Left lung (tissue), 10 donors: ENCODE measurements around the gene ZFR2. TPM values are rescaled to one million over a fixed set of nuclear protein-coding genes. Genes with fewer than 3 reads are reported as not detected.
"Not testable (repeated sequence)": the region's sequence is repeated elsewhere in the genome, so short reads cannot be mapped to it uniquely, and the experiment has no call there.

ENCODE experiments used
- ATAC-seq: fragments of 200-7000 bp; cut with Tn5 transposase; one replicate; pipeline ENCODE4 v1.9.1; 2020; ENCODE audit warnings: moderate library complexity
- DNase-seq, 4 donors: peaks; one replicate each; pipeline ENCODE4 v3.0.0-alpha.2; 2013 to 2020
- H3K27ac ChIP-seq, 2 donors: fragments of 200-600 bp; sonication (generic) in 1 of 2; one replicate each; pipeline versions ENCODE4 v1.5.0 to v1.8.0; 2020 to 2021
- H3K27me3 ChIP-seq, 2 donors: fragments of 200-600 bp; sonication (generic) in 1 of 2; one replicate each; pipeline versions ENCODE4 v1.5.0 to v1.8.0; 2020 to 2021
- H3K36me3 ChIP-seq, 2 donors: fragments of 200-600 bp; sonication (generic) in 1 of 2; one replicate each; pipeline versions ENCODE4 v1.5.0 to v1.8.0; 2020 to 2021
- H3K4me1 ChIP-seq, 2 donors: fragments of 200-600 bp; one replicate each; pipeline ENCODE4 v1.8.0; 2021
- H3K4me3 ChIP-seq, 2 donors: fragments of 200-600 bp; sonication (generic) in 1 of 2; one replicate each; pipeline versions ENCODE4 v1.5.0 to v1.8.0; 2020 to 2021; ENCODE audit warnings: mild to moderate bottlenecking in 1 of 2
- H3K9me3 ChIP-seq, 2 donors: fragments of 200-600 bp; sonication (generic) in 1 of 2; one replicate each; pipeline versions ENCODE4 v1.5.0 to v1.8.0; 2020 to 2021
- CTCF ChIP-seq, 2 donors: fragments of 200-600 bp; sonication (generic) in 1 of 2; IDR thresholded peaks; one replicate each; pipeline versions ENCODE4 v1.5.0 to v1.8.0; 2021; ENCODE audit warnings: antibody characterized with exemption in 2 of 2
- intact Hi-C, 2 donors: fragments of 100-400 bp; cut with DNase I; formaldehyde crosslinking; loops; one replicate each; pipeline versions ENCODE4 v1.11.2 to v1.14.2; 2022
- polyA plus RNA-seq, 6 donors: library from polyadenylated mRNA; unstranded; fragments of 120-200 nt; gene quantifications; one replicate each; pipeline ENCODE4 v1.2.1, GENCODE V29; 2013; ENCODE audit not compliant: insufficient read length in 6 of 6
- total RNA-seq, 2 donors: library from RNA; stranded (reverse); fragmentation: NEBNext Ultra II Directional; extraction: Animal tissue kit (Norgen Biotek cat#: 25700); gene quantifications; one replicate each; pipeline ENCODE4 v1.2.1, GENCODE V29; 2021
- donor health status: DM: no; HTN: yes; CAD: no.
- donor health status: DM: no; HTN: no; CAD: no.

The ZFR2 gene
- total and polyA plus RNA-seq, 8 donors = 0.18 to 0.99 (median 0.51) TPM

GRCh38 chr19:3880471-3881271 is 11.8 kb upstream of the ZFR2 start, which contains the start of gene ATCAY:
Gene ATCAY (plus strand): TSS chr19:3880685. CDS start chr19:3885768, 5,083 bp downstream.
- TF ChIP-seq CTCF (IDR thresholded peaks at IDR 0.05) = no peak
- Histone ChIP-seq H3K4me1 (no peaks in the 10 kb centered on the region), H3K27me3 (peaks cover 23 to 93% of the 10 kb centered on the region in 2 donors), H3K36me3 (no peaks in the 10 kb centered on the region), H3K4me3 (no peak within 1 kb of the TSS), H3K9me3 (no peaks in the 10 kb centered on the region), H3K27ac (no peak within 1 kb of the TSS)
- intact Hi-C loops = no loop called here
- ATAC-seq (no peak), DNase-seq (no peak)

GRCh38 chr19:3879656-3880055 is 10.8 kb upstream of the ZFR2 start:
- Histone ChIP-seq H3K27me3 (peaks cover 23 to 95% of the 10 kb centered on the region in 2 donors), H3K27ac (no peak overlapping the region), H3K9me3 (no peaks in the 10 kb centered on the region), H3K4me3 (no peak overlapping the region), H3K36me3 (no peaks in the 10 kb centered on the region), H3K4me1 (no peaks in the 10 kb centered on the region)
- no peak for DNase-seq
- intact Hi-C loops = no loop called here
- TF ChIP-seq CTCF (IDR thresholded peaks at IDR 0.05) = no peak
- no peak for ATAC-seq

- intact Hi-C loops, H3K27ac ChIP-seq, ATAC-seq, H3K4me3 ChIP-seq, H3K36me3 ChIP-seq, H3K4me1 ChIP-seq, DNase-seq, H3K9me3 ChIP-seq: not testable (repeated sequence)
- peaks cover 8 to 88% of the 10 kb centered on the region in 2 donors for H3K27me3 ChIP-seq
Observed at GRCh38 chr19:3874695-3875094, 5.9 kb upstream of the ZFR2 start.

GRCh38 chr19:3873151-3873550 is 4.3 kb upstream of the ZFR2 start:
- intact Hi-C loops = no loop called here
- H3K27me3 ChIP-seq = peaks cover 17 to 88% of the 10 kb centered on the region in 2 donors
- TF ChIP-seq CTCF (IDR thresholded peaks at IDR 0.05) = no peak
- no peaks in the 10 kb centered on the region for H3K4me1 ChIP-seq
- no peak for ATAC-seq
- H3K9me3 ChIP-seq = no peaks in the 10 kb centered on the region
- DNase-seq = no peak
- no peaks in the 10 kb centered on the region for H3K36me3 ChIP-seq
- H3K4me3 ChIP-seq = no peak overlapping the region
- H3K27ac ChIP-seq = no peak overlapping the region

- intact Hi-C loops = no loop called here
- TF ChIP-seq CTCF (IDR thresholded peaks at IDR 0.05) = no peak
- Histone ChIP-seq H3K4me3 (no peak overlapping the region), H3K27ac (no peak overlapping the region), H3K36me3 (no peaks in the 10 kb centered on the region), H3K27me3 (peaks cover 25 to 96% of the 10 kb centered on the region in 2 donors), H3K4me1 (no peaks in the 10 kb centered on the region), H3K9me3 (no peaks in the 10 kb centered on the region)
- ATAC-seq (no peak), DNase-seq (no peak)
Observed at GRCh38 chr19:3867971-3868769, 668 bp downstream of the ZFR2 start.
